ENCODE measurements around the gene GLP1R.

- TF ChIP-seq CTCF (IDR thresholded peaks at IDR 0.05; ENCODE audit: low read depth, low read length, poor library complexity, severe bottlenecking), result no peak
- TF ChIP-seq EZH2phosphoT487 (IDR thresholded peaks at IDR 0.05; ENCODE audit: borderline replicate concordance, low read length), result no peak
These were observed 11.1 kb downstream of the GLP1R start for GRCh38 chr6:39059496-39060310.
